GM12875 (cell line): ENCODE data around the gene GSTM4.
A peak's percentile ranks its signal among the peaks of the same experiment; 100 is the strongest.

ENCODE experiments used
- H3K4me3 ChIP-seq: one replicate; pipeline ENCODE4 v1.5.1; 2011; ENCODE audit warnings: low read depth, low read length, control low read depth
- CTCF ChIP-seq: IDR thresholded peaks from 2 replicates; pipeline ENCODE4 v1.5.1; 2011; ENCODE audit warnings: low read depth, mild to moderate bottlenecking, control low read depth, inconsistent platforms, low read length, moderate library complexity, borderline replicate concordance; ENCODE audit not compliant: insufficient read depth

Gene GSTM4

GRCh38 chr1:109655615-109656519 is at the start of gene GSTM4:
TSS of gene GSTM4 (plus strand) at chr1:109656099. CDS start at chr1:109656390, 291 bp downstream.
- H3K4me3 ChIP-seq: peak within 1 kb of the TSS; percentile 72
- TF ChIP-seq CTCF: no peak

DNA sequence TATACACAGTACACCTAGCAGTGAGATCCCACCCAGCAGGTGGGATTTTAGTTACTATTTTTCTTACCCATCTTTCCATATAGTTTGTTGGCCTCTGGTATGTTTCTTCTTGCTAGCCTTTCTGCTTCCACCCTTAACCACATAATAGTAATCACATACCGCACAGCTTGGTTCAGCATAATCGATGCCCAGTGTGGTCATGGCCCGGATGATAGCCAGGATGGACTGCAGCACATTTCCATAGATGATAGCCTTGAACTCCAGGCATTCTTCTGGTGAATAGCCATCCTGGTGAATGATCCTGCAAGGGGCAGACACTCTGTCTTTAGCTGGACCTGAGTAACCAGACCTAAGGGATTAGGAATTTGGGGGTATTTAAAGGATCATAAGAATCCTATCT is 46.0 kb upstream of the GSTM4 start:
- no peak for TF ChIP-seq CTCF
- no peak overlapping the region for H3K4me3 ChIP-seq

- H3K4me3 ChIP-seq: no peak overlapping the region
- no peak for TF ChIP-seq CTCF
Observed at GRCh38 chr1:109610609-109611307, 45.1 kb upstream of the GSTM4 start.

DNA sequence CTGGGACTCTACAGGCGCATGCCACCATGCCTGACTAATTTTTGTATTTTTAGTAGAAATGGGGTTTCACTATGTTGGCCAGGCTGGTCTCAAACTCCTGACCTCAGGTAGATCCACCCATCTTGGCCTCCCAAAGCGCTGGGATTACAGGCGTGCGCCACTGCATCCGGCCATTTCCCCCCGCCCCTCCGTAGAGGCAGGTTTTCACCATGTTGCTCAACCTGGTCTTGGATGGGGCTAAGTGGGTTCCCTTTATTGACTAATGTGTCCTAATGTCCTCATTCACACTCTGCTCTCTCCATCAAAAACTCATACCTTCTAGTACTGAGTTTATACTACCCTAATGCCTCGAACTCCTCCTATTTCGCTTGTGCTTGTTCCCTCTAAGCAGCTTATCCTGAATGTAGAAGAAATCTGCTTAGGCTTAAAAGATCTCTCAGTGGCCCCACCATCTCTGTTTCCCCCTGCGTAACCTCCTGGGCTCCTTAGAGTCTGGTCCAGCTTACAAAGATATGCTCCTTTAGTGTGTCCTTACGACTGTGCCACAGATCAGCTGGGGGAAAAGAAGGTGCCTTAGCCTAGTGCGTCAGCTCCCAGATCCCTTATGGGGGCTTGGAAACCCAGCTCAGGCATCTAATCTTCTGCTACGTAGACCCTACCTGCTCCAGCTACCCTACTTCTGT is 44.5 kb upstream of the GSTM4 start:
- TF ChIP-seq CTCF: no peak
- no peak overlapping the region for H3K4me3 ChIP-seq

DNA sequence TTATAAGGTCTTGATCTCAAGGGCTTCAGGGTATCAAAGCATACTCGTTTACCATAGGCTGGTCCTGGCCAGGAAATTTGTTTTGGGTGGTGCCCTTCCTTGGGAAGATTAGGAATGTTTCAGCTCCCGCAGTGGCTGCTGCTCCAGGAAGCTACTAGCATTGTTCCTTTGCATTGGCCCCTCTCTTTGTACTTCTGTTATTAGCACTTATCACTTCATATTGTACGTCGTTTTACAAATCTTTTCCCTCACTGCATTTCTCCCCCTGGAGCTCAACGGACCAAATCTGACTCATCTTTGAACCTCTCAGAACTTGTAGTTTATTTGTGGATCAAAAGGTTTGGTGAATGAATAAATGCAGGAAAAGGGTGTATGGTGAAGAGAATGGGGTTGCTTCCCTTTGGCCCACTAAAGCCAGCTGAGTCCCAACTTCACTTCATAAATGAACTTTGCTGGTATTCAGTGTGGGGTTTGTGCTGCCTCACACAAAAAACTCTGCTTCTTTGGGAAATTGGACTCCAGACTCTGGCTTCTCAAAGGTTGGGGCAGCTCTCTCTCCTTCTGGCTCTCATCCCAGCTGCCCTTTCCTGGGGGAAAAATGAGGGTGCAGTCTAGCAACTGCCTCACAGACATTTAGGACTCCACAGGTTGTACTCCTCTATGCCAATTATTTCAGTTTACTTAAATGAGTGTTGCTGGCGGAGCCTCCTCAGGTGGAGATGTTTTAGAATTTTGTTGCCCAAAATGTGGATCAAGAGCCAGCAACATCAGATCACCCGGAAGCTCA is 42.3 kb upstream of the GSTM4 start:
- TF ChIP-seq CTCF: no peak
- no peak overlapping the region for H3K4me3 ChIP-seq

- H3K4me3 ChIP-seq: no peak overlapping the region
- no peak for TF ChIP-seq CTCF
Observed at GRCh38 chr1:109615879-109616278, 40.0 kb upstream of the GSTM4 start.
